Measurements from ENCODE around the gene EFNB3. TPM values are rescaled to one million over a fixed set of nuclear protein-coding genes. Genes with fewer than 3 reads are reported as not detected.

The EFNB3 gene
- total and polyA plus RNA-seq, 2 of the 13 experiments (the other 11 are each of a cell fraction or from before 2014, with no cell fraction given): 0.07 to 0.25 TPM

DNA sequence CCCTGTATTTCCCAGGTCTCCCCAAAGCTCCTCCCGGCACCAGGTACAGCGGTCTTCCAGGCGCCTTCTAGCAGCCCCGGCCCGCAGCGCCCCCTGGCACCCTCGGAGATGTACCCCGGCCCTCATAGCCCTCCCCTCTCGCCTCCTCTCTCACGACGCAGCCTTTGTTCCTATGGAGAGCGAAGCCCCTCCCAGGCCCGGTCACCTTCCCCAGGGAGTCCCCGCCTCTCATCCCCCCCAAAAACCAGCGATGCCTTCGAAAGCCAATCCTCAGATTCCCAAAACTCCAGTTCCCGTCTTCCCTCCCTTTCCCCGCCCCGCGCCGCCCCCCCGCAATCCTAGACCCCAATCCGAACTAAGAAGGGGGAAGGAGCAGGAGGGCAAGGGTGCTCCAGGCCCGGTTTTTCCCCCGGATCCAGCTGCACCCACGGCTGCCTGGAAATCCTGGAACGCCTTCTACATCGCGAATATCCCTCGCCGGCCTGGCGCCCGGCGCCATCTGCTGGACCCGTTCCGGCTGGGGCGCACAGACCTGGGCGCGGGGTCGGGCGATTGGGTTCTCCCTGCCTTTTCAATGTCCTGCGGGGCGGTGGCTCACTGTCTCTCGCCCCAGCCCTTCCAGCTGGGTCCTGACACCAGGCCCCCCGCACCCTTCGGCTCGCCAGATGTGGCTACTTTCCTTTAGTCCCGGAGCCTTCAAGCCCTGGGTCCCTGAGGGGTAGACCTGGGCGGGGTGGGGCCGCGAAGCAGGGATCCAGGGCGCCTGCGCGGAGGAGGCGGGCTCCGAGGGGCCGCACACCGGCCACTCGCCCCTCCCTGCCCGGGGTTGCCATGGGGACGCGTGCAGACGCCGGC, 12.1 kb downstream of the EFNB3 start, which contains the start of gene DNAH2 (continued):
- TF ChIP-seq, protein P1, sequence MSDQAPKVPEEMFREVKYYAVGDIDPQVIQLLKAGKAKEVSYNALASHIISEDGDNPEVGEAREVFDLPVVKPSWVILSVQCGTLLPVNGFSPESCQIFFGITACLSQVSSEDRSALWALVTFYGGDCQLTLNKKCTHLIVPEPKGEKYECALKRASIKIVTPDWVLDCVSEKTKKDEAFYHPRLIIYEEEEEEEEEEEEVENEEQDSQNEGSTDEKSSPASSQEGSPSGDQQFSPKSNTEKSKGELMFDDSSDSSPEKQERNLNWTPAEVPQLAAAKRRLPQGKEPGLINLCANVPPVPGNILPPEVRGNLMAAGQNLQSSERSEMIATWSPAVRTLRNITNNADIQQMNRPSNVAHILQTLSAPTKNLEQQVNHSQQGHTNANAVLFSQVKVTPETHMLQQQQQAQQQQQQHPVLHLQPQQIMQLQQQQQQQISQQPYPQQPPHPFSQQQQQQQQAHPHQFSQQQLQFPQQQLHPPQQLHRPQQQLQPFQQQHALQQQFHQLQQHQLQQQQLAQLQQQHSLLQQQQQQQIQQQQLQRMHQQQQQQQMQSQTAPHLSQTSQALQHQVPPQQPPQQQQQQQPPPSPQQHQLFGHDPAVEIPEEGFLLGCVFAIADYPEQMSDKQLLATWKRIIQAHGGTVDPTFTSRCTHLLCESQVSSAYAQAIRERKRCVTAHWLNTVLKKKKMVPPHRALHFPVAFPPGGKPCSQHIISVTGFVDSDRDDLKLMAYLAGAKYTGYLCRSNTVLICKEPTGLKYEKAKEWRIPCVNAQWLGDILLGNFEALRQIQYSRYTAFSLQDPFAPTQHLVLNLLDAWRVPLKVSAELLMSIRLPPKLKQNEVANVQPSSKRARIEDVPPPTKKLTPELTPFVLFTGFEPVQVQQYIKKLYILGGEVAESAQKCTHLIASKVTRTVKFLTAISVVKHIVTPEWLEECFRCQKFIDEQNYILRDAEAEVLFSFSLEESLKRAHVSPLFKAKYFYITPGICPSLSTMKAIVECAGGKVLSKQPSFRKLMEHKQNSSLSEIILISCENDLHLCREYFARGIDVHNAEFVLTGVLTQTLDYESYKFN (CRISPR knock-in tag; conservative IDR thresholded peaks at IDR 0.05): 0 out of 2 replicates have a peak, but pooled peaks have one; percentile 28
- TF ChIP-seq, protein P2, sequence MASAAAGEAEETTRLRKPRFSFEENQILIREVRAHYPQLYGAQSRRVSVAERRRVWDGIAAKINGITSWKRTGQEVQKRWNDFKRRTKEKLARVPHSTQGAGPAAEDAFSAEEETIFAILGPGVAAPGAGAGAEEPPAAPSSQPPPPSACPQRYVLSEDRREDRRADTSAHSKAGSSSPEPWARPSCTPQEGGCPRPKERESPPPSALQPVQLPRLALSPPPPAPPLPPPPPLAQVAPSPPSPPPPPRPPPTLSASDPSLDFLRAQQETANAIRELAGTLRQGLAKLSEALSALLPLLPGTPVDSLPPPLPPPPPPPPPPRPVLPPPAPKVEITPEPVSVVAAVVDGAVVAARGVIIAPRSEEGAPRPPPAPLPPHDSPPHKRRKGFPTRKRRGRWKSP (CRISPR knock-in tag; IDR thresholded peaks at IDR 0.05): 0 out of 2 replicates have a peak, but pooled peaks have one; percentile 45
- TF ChIP-seq, protein P3, sequence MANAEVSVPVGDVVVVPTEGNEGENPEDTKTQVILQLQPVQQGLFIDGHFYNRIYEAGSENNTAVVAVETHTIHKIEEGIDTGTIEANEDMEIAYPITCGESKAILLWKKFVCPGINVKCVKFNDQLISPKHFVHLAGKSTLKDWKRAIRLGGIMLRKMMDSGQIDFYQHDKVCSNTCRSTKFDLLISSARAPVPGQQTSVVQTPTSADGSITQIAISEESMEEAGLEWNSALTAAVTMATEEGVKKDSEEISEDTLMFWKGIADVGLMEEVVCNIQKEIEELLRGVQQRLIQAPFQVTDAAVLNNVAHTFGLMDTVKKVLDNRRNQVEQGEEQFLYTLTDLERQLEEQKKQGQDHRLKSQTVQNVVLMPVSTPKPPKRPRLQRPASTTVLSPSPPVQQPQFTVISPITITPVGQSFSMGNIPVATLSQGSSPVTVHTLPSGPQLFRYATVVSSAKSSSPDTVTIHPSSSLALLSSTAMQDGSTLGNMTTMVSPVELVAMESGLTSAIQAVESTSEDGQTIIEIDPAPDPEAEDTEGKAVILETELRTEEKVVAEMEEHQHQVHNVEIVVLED (CRISPR knock-in tag; IDR thresholded peaks at IDR 0.05; ENCODE audit: borderline replicate concordance): peak; percentile 21; the same call in 1 of the 2 replicates
- TF ChIP-seq TOPORS (CRISPR knock-in tag; IDR thresholded peaks at IDR 0.05) (no peak), BORCS8-MEF2B (CRISPR knock-in tag; IDR thresholded peaks at IDR 0.05) (0 out of 2 replicates have a peak, but pooled peaks have one; percentile 35), NFATC3 (CRISPR knock-in tag; IDR thresholded peaks at IDR 0.05) (0 out of 2 replicates have a peak, but pooled peaks have one; percentile 21), MEF2D (CRISPR knock-in tag; IDR thresholded peaks at IDR 0.05) (0 out of 2 replicates have a peak, but pooled peaks have one; percentile 24), AHR (CRISPR knock-in tag; IDR thresholded peaks at IDR 0.05) (no peak), ZFP90 (CRISPR knock-in tag; IDR thresholded peaks at IDR 0.05; ENCODE audit: borderline replicate concordance) (0 out of 2 replicates have a peak, but pooled peaks have one; percentile 19)
- TF ChIP-seq, protein P4, sequence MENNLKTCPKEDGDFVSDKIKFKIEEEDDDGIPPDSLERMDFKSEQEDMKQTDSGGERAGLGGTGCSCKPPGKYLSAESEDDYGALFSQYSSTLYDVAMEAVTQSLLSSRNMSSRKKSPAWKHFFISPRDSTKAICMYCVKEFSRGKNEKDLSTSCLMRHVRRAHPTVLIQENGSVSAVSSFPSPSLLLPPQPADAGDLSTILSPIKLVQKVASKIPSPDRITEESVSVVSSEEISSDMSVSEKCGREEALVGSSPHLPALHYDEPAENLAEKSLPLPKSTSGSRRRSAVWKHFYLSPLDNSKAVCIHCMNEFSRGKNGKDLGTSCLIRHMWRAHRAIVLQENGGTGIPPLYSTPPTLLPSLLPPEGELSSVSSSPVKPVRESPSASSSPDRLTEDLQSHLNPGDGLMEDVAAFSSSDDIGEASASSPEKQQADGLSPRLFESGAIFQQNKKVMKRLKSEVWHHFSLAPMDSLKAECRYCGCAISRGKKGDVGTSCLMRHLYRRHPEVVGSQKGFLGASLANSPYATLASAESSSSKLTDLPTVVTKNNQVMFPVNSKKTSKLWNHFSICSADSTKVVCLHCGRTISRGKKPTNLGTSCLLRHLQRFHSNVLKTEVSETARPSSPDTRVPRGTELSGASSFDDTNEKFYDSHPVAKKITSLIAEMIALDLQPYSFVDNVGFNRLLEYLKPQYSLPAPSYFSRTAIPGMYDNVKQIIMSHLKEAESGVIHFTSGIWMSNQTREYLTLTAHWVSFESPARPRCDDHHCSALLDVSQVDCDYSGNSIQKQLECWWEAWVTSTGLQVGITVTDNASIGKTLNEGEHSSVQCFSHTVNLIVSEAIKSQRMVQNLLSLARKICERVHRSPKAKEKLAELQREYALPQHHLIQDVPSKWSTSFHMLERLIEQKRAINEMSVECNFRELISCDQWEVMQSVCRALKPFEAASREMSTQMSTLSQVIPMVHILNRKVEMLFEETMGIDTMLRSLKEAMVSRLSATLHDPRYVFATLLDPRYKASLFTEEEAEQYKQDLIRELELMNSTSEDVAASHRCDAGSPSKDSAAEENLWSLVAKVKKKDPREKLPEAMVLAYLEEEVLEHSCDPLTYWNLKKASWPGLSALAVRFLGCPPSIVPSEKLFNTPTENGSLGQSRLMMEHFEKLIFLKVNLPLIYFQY (CRISPR knock-in tag; IDR thresholded peaks at IDR 0.05; ENCODE audit: borderline replicate concordance): peak; percentile 59; the same call in 1 of the 2 replicates

Measured in HepG2 (cell line).